GM12874 (cell line): ENCODE results near the gene RIOK3.

Experiments
- CTCF ChIP-seq: IDR thresholded peaks from 2 replicates; pipeline ENCODE4 v1.5.1; 2011; ENCODE audit warnings: low read depth, mild to moderate bottlenecking, control low read depth, low read length, moderate library complexity; ENCODE audit not compliant: insufficient read depth

Gene RIOK3

GRCh38 chr18:23468753-23469459 is 15.8 kb downstream of the RIOK3 start:
- no peak for TF ChIP-seq CTCF

GRCh38 chr18:23470620-23471387 is 17.7 kb downstream of the RIOK3 start:
- no peak for TF ChIP-seq CTCF

- TF ChIP-seq CTCF: no peak
Measured at GRCh38 chr18:23471486-23471885, 18.4 kb downstream of the RIOK3 start.

GRCh38 chr18:23479829-23480505 is 26.9 kb downstream of the RIOK3 start:
- no peak for TF ChIP-seq CTCF

GRCh38 chr18:23484561-23485182 is 31.6 kb downstream of the RIOK3 start:
- no peak for TF ChIP-seq CTCF

- no peak for TF ChIP-seq CTCF
Measured at GRCh38 chr18:23485386-23485785, 32.3 kb downstream of the RIOK3 start.
